LHCN-M2 (cell line): ENCODE data around the gene NOX3. TPM values are rescaled to one million over a fixed set of nuclear protein-coding genes. Genes with fewer than 3 reads are reported as not detected.

ENCODE experiments used
- DNase-seq: peaks from one replicate; pipeline ENCODE4 v3.0.0-alpha.2; 2012; ENCODE audit warnings: low read depth
- total RNA-seq: library from RNA; depleted of rRNA; stranded (reverse); fragments of >200 nt; gene quantifications from 2 replicates; pipeline ENCODE4 v1.2.3, GENCODE V29; 2014

Gene NOX3
- total RNA-seq, 1 experiment from 2014 or later: not detected

DNA sequence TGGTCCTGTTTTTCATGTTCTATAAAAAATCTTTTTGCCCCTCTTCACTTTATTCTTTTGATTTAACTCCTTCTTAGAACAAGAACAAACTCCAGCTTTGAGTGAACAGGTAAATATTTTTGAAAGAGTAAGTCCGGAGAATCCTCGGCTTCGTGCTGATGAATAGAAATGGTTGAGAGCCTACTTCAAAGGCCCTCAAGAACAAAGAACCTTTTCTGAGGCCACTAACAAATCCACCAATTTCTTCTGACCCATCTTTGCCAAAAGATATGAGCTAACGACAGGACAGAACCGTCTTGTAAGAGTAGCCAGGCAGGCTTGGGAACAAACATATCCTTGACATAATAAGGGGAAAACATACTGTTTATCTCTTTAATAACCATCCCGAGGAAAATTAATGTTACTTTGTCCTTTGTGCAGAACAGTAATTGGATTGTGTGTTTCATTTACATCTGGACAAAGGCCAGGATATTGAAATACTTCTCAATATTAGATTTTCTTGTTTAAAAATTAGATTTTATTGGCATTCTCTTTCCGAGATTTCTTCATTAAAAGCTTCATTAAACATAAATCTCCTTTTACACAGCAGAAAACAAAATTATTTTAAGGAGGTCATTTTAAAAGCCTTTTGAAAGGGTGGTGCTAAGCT, 52.9 kb downstream of the NOX3 start:
- DNase-seq: no peak

DNA sequence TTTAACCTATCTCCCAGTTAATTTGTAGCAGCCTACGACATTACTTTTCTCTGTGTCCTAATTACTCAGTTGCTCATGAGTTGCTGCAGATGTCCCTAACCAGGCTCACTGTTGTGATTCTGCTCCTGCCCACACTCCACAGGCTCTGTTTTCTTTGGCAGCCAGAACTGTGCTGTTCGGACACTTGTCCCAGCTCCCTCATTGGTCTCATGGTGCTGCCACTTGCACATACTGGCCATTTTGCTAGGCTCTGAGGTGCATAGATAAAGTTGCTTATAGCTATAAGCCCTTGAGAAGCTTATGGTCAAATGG, 55.0 kb downstream of the NOX3 start:
- no peak for DNase-seq

GRCh38 chr6:155399745-155400653, 55.6 kb downstream of the NOX3 start:
- no peak for DNase-seq

GRCh38 chr6:155399062-155399744, 56.4 kb downstream of the NOX3 start:
- DNase-seq: no peak

DNA sequence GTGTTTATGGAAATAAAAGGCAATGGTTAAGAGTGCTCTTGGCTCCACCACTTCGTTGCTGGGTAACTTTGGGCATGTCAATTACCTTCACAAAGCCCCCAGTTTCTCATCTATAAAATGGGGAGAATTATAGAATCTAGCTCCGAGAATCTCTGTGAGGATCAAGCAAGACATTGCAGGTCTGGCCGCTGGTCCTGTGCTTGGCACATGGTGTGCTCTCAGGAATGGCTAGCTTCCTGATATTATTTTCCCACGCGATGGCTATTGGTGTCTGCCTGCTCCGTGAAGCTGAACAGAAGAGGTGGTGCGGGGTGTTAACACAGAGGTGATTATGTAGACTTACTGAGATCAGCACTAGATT, 57.0 kb downstream of the NOX3 start:
- DNase-seq: no peak

DNA sequence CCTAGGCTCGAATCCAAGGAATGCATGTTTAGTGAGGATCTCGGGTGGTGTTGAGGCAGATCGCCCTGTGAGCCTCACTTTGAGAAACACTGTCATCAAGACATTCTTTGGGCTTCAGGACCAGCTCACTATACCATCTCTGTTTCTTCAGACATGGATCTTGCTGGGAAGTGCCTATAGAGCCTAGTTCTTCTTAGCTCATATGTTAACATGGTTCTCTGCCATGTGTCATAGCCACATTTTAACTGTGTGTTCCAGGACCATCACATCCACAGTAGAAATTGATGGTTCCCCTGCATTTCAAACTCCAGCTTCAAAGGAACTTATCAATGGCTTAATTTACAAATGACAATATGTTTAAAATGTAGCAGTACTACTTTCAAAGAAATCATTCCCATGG, 57.4 kb downstream of the NOX3 start:
- DNase-seq: no peak

DNA sequence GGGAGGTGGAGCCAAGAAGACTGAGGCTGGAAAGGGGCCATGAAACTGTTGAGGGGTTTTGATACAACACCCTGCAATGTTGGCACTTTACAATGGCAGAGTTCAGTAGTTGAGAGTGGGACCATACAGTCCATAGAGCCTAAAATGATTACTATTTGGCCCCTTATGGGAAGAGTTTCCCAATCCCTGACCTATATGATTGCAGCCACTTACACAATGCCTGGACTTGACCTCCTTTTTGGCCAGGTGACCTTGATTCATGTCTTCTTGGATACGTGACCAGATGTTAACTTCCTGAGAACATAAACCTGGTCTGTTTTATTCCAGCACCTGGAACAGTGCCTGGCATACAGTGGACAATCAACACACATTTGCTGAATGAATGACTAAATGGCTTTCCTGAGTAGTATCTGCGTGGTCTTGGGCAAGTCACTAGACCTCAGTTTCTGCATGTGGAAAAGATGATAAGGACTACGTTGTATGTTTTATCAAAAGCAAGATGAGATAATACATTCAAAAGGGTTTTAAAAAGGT, 58.4 kb downstream of the NOX3 start:
- DNase-seq: no peak

- DNase-seq: no peak
Observed at GRCh38 chr6:155396605-155397004, 59.0 kb downstream of the NOX3 start.

GRCh38 chr6:155395339-155395738, 60.3 kb downstream of the NOX3 start:
- no peak for DNase-seq

DNA sequence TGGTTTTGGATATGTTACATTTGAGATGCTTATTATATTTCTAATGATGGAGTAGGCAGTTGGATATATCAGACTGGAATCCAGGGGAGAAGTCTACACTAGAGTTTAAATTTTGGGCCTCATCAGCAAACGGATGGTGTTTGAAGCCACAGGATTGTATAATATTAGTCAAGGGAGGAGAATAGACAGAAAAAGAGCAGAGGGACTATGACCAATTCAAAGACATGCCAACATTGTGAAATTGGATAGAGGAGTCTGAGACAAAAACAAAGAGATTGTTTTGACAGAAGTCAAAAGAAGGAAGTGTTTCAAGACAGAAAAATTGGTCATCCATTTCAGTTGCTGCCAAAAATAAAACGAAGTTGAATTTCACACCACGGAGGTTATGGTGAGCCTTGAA, 66.5 kb downstream of the NOX3 start:
- DNase-seq: peak; percentile 29

DNA sequence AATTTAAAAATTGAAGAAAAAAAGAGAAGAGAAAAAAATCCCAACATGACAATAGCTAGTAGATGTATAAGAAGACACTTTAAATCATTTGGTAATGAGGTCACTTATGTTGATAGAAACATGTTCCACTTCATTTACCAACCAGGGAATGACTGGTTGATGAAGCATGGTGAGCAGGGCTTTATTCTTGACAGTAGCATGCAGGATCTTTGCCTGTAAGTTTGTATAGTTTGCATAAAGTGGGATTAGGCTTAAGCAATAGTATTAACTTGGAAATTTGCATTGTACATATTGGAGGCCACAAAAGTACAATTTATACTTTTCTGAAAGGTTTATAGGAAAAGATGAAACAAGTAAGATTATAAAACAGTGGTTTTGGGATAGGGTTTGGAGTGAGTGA, 67.0 kb downstream of the NOX3 start:
- DNase-seq: no peak

DNA sequence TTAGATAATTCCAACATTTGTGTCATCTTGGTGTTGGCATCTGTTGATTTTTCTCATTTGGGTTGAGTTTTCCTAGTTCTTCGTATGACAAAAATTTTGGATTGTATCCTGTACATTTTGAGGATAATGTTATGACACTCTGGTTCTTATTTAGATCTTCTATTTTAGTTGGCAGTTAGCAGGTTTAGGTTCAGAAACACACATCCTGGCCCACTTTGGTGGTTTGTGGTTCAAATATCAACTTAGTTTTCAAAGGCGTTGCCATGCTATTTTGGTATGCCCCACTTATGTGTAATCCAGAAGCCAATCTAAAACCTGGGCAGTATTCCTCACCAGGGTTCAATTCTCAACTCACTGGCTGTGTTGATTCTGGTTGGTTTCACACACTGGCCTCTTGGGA, 68.2 kb downstream of the NOX3 start:
- DNase-seq: no peak

DNA sequence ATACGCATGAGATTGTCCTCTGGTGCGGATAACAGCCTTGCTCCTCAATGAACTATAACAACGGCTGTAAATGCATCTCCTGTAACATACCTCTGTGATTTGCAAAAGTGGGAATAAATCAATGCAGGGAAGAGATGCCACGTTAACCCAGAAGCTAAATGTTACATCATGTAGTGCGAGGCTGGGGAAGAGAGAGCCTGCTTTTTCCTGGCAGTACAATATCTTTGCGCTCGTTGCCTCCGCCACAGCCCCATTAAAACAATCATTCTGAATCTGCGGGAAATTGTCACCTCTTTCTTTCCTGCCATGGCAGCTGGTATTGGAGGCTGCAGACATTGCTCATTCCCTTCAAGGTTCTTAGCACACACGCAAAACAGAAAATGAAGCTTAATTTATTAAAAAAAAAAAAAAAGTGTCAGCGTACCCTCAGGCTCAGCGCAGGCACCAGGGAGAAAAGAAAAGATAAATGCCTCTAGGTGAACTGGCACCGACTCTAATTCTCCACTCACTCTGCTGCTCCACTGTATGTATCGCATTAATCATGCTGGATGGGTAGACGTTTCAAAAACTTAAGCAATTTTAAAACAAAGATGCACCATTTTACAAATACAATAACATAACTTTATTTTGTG, 71.2 kb downstream of the NOX3 start:
- no peak for DNase-seq

DNA sequence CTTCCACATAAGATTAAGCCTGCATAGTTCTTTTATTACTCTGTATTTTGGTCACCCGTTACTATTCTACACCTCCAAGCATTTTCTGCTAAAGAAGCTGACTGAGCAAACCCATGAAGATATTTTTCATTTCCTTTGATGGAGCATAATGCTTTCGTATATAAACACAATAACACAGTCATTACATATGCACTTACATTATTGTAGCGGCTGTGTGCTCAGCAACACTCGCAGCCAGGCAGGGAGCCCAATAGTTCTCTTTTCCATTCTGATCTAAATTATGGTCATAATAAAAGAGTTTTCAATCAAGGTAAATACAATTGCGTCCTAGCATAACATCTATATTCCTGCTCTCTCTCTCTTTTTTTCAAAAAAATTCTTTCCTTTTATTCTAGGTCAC, 71.7 kb downstream of the NOX3 start:
- no peak for DNase-seq

GRCh38 chr6:155382338-155382685, 73.3 kb downstream of the NOX3 start:
- DNase-seq: peak; percentile 52

DNA sequence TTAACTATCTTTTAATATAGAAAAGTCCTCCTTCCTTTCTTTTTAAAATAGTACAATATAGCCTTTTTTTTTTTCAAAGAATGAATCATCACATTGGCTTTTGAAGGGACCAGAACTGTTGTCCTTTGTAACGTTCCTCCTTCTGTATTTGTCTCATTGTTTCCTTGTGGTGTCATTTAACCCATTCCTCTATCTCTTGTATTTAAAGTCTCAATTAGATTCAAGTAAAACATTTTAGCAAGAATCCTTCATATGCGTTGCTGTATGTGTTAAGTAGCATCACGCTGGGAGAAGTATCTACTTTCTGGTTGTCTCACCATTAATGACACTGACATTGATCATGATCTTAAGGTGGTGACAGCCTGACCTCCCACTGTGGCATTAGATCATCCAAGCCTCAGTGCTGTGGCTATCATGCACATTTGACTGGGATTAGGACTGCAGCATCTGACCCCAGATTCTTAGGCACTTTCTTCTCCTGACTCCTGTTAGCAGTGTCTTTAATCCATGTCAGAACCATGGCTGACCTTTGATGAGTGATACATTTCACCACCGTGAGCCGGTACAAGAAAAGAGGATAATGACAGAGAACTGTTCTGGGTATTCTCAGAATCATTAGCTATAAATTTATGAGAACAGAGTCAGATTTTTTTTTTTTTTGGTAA, 73.8 kb downstream of the NOX3 start:
- DNase-seq: peak; percentile 30

DNA sequence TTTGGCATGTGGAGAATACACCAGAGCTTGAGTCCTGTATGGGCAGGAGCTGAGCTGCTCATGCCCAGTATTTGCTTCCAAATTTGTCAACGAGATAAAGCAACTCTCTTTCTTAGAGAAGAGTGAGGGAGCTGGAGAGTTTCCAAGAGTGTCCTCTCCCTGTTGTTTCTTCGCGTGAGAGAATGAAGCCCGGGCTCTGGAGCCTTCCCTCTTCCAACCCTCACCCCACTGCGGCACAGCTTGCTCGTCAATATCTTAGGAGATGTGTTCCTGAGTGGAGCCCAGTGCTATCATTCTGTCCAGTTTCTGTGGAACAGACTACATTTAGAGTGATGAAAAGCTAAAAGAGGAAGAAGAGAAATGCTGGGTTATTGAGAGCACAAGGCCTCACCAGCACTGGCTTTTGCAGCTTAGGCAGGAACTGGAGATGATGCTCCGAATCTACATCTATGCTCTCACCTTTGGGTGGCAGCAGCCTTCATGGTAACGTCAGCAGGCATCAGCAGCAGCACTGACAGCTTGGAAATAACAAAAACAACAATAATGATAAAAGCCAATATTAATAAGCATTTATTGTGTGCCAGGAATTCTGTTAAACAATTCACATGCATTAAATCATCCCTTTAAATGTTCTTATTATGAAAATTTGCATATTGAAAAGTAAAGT, 74.8 kb downstream of the NOX3 start:
- no peak for DNase-seq

- DNase-seq: no peak
Observed at GRCh38 chr6:155378724-155379123, 76.9 kb downstream of the NOX3 start.

DNA sequence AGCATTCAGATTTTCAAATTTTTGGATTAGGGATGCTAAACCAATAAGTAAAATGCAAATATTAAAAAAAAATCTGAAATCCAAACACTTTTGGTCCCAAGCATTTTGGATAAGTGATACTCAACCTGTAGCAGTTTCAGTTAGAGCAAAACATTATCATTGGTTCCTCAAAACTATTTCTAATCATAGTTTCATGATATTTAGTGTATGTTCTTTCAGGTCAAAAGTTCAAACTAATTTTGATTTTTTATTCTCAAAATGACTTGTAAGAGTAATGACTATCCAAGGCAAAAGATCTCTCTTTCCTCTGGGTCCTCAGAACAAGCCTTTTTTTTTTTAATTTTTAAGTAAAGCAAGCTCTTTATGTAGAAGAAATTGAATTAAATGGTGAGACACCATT, 77.4 kb downstream of the NOX3 start:
- DNase-seq: no peak

- peak; percentile 74 for DNase-seq
Observed at GRCh38 chr6:155377061-155377460, 78.6 kb downstream of the NOX3 start.

DNA sequence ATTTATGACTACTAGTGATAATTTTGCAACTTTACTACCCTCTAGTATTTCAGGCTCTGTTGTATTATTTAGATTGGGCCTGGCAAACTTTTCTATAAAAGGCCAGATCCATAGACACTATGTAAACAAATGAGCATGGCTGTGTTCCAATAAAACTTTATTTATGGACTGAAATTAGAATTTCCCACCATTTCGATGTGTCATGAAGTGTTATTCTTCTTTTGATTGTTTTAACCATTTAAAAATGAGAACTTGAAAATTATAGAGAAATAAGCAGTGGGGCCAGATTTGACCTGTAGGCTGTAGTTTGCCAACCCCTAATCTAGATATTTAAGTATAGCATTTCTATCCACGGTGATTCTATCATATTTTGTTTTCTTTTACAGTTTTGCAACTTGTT, 79.8 kb downstream of the NOX3 start:
- DNase-seq: no peak
